BJ (cell line): Measurements from ENCODE around the gene TSPAN8. TPM values are rescaled to one million over a fixed set of nuclear protein-coding genes. Genes with fewer than 3 reads are reported as not detected.

Experiments
- CTCF ChIA-PET: fragments of 350-600 bp; formaldehyde crosslinking; extraction: SDS; loops from one replicate; lab custom pipeline; 2021; ENCODE audit warnings: antibody characterized with exemption, inconsistent platforms; lab: Yijun Ruan, JAX
- POLR2A ChIA-PET: fragments of 300-600 bp; sonication (Branson Sonifier 250); formaldehyde crosslinking; extraction: SDS; loops from one replicate; lab custom pipeline; 2021; ENCODE audit warnings: antibody characterized with exemption; lab: Charles Lee
- DNase-seq: peaks from one replicate; pipeline ENCODE4 v3.0.0-alpha.2; 2011; ENCODE audit warnings: low read depth
- H3K27me3 ChIP-seq: 2 replicates; pipeline ENCODE4 v1.6.0; 2011; ENCODE audit warnings: low read length; ENCODE audit not compliant: control insufficient read depth, insufficient read depth
- H3K36me3 ChIP-seq: 2 replicates; pipeline ENCODE4 v1.5.1; 2011; ENCODE audit warnings: low read length; ENCODE audit not compliant: control insufficient read depth, insufficient read depth
- H3K4me3 ChIP-seq: 2 replicates; pipeline ENCODE4 v1.5.1; 2011; ENCODE audit warnings: low read depth, mild to moderate bottlenecking, control low read depth, low read length
- polyA plus RNA-seq: library from polyadenylated mRNA; depleted of rRNA; stranded (reverse); fragments of >200 nt; gene quantifications from 2 replicates; pipeline ENCODE4 v1.2.3, GENCODE V29; 2011
- TF ChIP-seq, protein P1 (sequence below): IDR thresholded peaks from 2 replicates; pipeline ENCODE4 v1.5.1; 2011; ENCODE audit warnings: low read depth, mild to moderate bottlenecking, control low read depth, inconsistent platforms, low read length, moderate library complexity; ENCODE audit not compliant: insufficient read depth

The TSPAN8 gene
- polyA plus RNA-seq, 1 experiment: not detected

GRCh38 chr12:71194657-71195056 lies 36.9 kb upstream of the TSPAN8 start:
- TF ChIP-seq, protein P1, sequence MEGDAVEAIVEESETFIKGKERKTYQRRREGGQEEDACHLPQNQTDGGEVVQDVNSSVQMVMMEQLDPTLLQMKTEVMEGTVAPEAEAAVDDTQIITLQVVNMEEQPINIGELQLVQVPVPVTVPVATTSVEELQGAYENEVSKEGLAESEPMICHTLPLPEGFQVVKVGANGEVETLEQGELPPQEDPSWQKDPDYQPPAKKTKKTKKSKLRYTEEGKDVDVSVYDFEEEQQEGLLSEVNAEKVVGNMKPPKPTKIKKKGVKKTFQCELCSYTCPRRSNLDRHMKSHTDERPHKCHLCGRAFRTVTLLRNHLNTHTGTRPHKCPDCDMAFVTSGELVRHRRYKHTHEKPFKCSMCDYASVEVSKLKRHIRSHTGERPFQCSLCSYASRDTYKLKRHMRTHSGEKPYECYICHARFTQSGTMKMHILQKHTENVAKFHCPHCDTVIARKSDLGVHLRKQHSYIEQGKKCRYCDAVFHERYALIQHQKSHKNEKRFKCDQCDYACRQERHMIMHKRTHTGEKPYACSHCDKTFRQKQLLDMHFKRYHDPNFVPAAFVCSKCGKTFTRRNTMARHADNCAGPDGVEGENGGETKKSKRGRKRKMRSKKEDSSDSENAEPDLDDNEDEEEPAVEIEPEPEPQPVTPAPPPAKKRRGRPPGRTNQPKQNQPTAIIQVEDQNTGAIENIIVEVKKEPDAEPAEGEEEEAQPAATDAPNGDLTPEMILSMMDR: no peak
- H3K4me3 ChIP-seq: no peak overlapping the region
- CTCF ChIA-PET: no interaction called here
- H3K27me3 ChIP-seq: no peaks in the 10 kb centered on the region
- no peak for DNase-seq
- no peaks in the 10 kb centered on the region for H3K36me3 ChIP-seq
- POLR2A ChIA-PET: no interaction called here

- Histone ChIP-seq H3K27me3 (no peaks in the 10 kb centered on the region), H3K4me3 (no peak overlapping the region), H3K36me3 (no peaks in the 10 kb centered on the region)
- no peak for DNase-seq
- ChIA-PET POLR2A (no interaction called here), CTCF (no interaction called here)
- TF ChIP-seq, protein P1: no peak
Observed at GRCh38 chr12:71193041-71193440, 35.2 kb upstream of the TSPAN8 start.

DNA sequence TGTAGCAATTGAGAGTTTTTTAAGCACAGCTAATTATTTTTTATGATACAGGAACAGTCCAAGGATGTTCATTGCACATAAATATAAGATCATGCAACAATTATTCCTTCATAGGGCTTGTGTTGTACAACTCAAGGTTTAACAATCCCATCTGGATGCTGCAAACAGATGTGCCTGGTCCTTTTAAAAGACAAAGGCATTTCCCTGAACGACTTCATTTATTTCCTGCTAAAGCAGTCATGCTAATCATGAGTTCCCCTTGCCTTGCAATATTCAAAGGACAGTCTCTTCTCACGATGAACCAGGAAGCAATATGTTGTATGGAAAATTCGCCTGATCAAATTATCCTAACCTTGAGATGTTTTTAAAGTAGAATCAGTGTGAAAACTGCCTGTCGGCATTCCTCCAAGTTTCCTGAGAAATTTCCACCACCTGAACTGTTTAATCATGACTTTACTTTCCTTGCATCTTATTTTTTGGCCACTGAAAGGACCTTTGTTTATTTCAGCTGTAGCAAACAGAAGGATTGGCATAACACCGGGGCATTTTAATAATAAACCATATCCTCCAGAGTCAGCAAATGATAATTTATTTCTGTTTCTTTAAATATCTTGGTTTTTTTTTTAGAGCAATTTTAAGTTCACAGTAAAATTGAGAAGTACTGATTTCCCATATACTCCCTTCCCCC lies 33.9 kb upstream of the TSPAN8 start:
- TF ChIP-seq, protein P1: no peak
- ChIA-PET CTCF (no interaction called here), POLR2A (no interaction called here)
- no peak for DNase-seq
- H3K36me3 ChIP-seq: no peaks in the 10 kb centered on the region
- no peaks in the 10 kb centered on the region for H3K27me3 ChIP-seq
- no peak overlapping the region for H3K4me3 ChIP-seq

DNA sequence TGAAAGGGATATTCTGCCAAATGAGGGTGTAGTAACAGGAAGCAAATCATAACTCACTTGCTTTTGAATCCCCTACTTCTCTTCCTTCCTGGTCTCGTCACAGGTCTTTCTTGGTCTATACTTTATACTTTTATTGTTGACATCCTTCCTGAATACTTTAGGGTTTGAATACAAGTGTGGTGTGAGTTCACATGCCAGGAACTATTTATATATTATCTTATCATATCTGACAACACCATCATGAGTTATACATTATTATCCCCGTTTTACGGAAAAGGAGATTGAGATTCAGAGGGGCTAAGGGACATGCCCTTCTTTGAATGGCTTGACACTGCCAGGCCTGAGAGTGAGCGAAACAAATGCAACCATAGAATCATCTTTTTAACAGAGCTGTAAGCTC lies 33.0 kb upstream of the TSPAN8 start:
- DNase-seq: no peak
- no peak overlapping the region for H3K4me3 ChIP-seq
- H3K36me3 ChIP-seq: no peaks in the 10 kb centered on the region
- ChIA-PET POLR2A (no interaction called here), CTCF (no interaction called here)
- no peaks in the 10 kb centered on the region for H3K27me3 ChIP-seq
- TF ChIP-seq, protein P1: no peak

GRCh38 chr12:71187379-71187778 lies 29.6 kb upstream of the TSPAN8 start:
- Histone ChIP-seq H3K4me3 (no peak overlapping the region), H3K27me3 (no peaks in the 10 kb centered on the region), H3K36me3 (no peaks in the 10 kb centered on the region)
- CTCF ChIA-PET: no interaction called here
- POLR2A ChIA-PET: no interaction called here
- no peak for DNase-seq
- TF ChIP-seq, protein P1: no peak
